HG02763 (cell line): ENCODE measurements around the gene TPCN2.
A peak's percentile ranks its signal among the peaks of the same experiment; 100 is the strongest.

ENCODE experiments used
- ATAC-seq: cut with Tn5 transposase; IDR thresholded peaks from one replicate; pipeline ENCODE4 v1.9.1; 2021; ENCODE audit warnings: mild to moderate bottlenecking, moderate library complexity; ENCODE audit not compliant: unreplicated experiment

The TPCN2 gene

DNA sequence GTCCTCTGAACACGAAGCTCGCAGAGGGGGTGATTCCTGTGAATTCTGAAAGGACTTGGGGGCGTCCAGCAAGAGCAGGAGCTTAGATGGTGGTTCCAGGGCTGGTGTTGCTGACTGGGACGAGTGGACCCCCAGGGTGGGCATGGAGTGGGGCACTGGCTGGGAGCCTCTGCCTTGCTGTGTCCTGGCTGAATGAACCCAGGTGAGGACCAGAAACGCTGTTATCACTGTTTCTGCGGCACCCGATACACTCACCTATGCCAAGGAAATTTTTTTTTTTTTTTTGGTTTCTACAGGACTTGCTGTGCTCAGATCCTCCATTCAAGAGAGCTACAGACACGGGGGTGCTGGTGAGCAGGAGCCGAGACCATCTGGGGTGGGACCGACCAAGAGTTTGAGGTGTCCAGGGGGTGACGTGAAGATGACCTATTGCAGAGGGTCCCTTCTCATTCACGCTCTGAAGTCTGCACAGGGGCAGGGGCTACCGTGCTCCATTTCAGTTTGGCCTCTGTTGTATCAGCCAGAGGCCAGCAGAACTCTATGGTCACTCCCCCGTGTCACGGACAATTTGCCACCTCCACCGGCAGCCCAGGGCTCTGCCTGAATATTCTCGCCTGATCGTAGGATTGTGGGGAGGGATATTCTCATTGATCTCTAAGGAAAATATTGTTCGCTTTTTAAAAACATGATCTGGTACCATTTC lies 110.6 kb downstream of the TPCN2 start:
- no peak for ATAC-seq

- no peak for ATAC-seq
Measured at GRCh38 chr11:69160296-69161116, 111.8 kb downstream of the TPCN2 start.

DNA sequence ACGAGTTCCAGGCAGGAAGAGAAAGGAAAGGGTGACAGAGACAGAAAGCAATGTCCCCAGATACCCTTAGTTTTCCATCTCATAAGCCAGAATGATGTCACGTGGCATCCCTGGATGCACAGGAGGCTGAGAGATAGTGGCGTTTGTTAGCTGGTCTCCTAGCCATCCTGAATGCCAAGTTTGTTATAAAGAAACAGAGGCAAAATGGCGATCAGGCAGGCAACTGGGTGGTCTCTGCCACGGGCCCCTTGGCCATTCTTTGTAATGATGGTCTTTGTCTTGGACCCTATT lies 112.3 kb downstream of the TPCN2 start:
- no peak for ATAC-seq

DNA sequence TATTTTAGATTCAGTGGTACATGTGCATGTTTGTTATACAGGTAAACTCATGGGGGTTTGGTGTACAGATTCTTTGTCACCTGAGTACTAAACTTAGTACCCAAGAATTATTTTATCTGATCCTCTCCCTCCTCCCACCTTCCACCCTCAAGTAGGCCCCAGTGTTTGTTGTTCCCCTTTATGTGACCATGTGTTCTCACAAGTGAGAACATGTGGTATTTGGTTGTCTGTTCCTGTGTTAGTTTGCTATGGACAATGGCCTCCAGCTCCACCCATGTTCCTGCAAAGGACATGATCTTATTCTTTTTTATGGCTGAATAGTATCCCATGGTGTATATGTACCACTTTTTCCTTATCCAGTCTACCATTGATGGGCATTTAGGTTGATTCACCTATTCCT lies 113.8 kb downstream of the TPCN2 start:
- ATAC-seq = no peak

DNA sequence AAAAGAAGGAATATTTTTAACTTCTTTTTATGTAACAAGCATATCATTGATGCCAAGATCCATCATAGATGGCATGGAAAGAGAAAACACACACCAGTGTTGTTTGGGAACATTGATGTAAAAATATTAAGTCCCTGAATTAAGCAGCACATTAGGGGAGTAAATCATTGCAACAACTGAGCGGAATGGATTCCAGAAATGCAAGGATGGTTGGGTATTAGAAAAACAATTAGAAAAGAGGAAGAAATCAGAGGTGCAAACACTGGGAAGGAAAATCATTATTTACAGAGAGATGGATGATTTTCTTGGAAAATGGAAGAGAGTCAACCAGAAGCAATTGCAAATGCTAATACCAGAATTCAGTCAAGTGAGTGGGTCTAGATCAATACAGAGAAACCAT lies 115.1 kb downstream of the TPCN2 start:
- ATAC-seq = no peak

DNA sequence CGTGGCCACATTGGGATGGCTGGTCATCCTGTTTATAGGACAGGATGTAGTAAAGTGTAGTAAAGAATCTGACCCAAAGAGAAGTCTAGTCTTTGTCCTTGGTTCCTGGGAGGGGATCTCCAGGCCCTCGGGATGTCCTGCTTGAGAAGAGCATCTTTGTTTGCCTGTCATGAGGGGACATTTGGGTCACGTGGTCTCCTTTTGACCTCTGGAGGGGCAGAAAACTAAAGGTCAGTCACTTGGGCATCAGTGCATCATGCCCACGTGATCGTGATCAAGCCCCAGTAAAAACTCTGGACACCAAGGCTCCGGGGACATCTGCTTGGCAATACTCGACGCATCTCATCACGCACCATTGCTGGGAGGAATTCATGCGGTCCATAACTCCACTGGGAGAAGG lies 116.1 kb downstream of the TPCN2 start:
- ATAC-seq = no peak

DNA sequence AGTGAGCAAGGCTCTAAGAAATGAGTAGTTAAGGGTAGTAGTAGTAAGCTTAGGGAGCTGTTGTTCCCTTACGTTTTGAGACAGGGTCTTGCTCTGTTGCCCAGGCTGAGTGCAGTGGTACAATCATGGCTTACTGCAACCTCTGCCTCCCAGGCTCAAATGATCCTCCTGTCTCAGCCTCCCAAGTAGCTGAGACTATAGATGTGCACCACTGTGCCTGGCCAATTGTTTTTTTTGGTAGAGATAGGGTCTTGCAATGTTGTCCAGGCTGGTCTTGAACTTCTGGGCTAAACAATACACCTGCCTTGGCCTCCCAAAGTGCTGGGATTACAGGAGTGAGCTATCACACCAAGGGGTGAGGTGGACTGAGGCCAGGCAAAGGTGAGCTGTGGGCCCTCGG lies 117.0 kb downstream of the TPCN2 start:
- ATAC-seq = no peak

DNA sequence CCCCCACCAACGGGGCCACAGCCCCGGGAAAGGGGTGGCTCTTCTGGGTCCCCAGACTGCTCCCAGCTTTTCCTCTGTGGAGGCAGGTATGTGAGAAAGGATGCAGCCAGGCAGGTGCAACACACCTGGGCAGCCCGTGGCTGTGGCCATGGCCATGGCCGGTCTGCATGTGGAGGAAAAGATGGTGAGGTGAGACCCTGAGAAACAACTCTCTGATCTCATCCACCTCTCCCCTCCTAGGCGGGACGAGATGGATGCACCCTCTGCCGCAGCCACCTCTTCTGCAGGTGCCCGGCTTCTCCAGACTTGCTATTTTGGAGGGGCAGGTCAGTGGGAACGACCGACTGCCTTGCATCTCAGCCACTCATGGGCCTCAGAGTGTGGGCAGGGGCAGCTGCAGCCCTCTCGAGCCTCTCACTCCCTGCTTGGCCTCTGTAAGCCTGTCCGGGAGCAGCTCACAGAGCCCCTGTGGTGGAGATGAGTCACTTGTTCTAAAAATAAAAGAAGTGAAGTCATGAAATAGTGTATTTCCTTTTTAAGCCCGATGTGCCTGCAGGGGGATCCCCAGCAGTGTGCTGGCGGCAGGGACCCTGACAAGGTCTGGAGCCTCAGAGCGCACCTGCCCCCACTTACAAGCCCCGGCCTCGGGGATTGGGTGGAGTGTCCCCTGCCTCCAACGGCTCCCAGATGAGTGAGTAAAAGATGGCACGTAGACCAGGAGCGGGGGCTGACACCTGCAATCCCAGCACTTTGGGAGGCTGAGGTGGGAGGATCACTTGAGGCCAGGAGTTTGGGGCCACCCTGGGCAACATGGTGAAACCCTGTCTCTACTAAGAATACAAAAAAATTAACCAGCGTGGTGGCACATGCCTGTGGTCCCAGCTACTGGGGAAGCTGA lies 117.7 kb downstream of the TPCN2 start:
- ATAC-seq = peak; percentile 80

- ATAC-seq = no peak
Measured at GRCh38 chr11:69167130-69167915, 118.6 kb downstream of the TPCN2 start.

DNA sequence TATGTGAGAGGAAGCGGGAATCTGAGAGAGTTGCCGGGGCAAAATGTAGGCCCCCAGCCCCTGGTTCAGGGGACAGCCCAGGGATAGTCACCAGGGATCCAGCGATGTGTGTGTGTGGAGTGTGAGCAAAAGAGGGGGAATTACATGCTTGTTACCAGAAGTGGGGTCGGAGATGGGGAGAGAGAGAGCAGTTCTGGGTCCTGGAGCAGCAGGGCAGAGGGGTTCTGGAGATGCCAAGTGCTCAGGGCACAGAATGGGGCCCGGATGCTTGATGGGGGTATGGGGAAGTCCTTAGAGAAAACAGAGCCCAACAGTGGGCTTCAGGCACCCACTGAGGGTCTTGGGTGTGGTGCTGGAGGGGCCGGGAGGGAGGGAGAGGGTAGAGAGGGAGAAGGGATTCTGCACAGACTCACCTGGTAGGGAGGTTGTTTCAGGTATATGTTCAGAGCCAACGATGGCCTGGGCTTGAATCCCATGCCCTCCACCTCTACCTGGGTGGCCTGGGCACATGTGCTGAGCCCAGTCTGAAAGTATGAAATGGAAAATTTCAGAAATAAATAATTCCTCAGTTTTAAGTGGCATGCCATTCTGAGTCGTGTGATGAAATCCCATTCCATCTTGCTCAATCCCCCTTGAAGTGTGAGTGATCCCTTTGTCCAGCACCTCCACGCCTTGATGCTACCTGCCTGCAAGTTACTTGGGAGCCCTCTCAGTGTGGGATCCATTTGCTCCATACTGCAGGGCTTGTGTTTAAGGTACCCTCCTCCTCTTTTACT lies 119.4 kb downstream of the TPCN2 start:
- ATAC-seq = no peak

DNA sequence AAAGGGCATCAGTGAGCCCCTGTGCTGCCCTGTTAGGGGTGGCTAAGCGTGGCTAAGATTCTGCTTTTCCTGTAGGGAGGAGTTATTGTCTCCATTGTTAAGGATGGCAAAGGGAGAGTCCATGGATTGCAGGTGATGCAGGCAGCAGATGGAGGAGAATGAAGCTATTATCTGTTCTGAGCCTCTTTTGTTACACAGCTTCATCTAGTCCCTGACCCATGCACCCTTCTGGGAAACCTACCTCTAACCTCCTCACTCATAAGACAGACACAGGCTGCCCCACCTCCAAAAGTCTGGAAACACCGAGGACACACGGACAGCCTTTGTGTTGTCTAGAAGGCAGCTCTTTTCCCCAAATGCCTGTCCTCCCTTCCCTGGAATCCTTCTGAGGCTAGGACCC lies 120.7 kb downstream of the TPCN2 start:
- ATAC-seq = no peak

- no peak for ATAC-seq
Measured at GRCh38 chr11:69170704-69171103, 122.0 kb downstream of the TPCN2 start.

DNA sequence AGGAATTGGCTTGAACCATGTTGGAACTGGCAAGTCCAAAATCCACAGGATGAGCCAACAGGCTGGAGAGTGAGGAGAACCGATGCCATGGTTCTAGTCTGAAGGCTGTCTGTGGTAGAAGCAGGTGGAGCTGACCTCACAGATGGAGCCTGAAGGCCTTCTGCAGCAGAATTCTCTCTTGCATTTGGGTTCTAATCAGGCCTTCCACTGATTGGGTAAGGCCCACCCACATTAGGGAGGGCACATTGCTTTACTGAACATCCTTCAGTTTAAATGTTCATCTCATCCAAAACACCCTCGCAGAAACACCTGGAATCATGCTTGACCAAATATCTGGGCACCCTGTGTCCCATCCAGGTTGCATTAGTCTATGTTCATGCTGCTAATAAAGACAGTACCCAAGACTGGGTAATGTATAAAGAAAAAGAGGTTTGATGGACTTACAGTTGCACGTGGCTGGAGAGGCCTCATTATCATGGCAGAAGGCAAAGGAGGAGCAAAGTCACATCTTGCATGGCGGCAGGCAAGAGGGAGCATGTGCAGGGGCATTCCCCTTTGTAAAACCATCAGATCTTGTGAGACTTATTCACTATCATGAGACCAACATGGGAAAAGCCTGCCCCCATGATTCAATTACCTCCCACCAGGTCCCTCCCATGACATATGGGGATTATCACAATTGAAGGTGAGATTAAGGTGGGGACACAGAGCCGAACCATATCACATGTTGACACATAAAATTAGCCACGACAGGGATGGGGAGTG lies 122.9 kb downstream of the TPCN2 start:
- no peak for ATAC-seq

- no peak for ATAC-seq
Measured at GRCh38 chr11:69172674-69173073, 123.9 kb downstream of the TPCN2 start.

DNA sequence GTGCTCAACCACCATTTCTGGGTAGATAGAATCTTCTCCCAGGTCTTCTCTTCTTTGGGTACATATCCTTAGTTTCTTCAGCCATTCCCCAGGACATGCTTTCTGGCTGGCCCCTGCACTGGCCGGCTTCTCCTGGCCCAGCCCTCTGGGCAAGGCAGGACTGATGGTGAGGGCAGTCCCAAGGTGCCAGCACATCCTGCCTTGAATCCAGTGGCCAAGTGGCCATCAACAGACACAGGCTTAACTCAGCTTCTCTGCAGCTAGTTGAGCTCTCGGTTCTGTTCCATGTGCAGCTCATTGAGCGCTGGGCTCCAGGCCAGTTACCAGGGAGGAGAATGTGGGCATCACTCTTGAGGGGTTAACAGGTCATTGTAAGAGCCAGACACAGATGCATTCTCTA lies 124.6 kb downstream of the TPCN2 start:
- no peak for ATAC-seq

DNA sequence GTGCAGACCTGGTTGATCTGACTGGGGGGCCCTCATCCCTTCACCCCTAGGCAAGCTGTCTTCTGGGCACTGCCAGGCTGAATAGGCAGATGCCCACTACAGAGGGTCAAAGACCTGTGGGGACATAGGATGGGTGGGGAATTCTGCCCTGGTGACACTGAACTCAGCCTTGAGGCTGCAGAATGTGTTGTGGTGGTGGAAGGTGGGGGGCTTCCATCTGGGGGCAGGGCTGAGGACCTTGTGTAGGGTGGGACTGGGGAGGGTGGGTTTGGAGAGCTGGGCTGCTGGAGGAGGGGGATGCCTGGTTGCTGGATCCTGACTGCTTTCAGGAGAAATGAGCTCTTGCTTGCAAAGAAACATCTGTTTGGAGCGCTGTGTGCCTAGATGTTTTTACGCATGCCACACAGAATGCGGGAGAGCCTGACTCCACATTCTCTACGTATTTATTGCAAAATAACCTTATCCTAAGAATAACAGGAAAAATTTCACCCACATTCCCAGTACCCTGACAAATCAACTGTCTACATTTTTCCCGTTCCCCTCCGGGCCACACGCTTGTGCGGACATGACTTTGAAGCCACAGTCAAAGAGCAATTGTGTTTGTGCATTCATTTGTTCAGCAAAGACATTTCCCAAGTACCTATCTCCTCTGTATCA lies 125.3 kb downstream of the TPCN2 start:
- no peak for ATAC-seq

DNA sequence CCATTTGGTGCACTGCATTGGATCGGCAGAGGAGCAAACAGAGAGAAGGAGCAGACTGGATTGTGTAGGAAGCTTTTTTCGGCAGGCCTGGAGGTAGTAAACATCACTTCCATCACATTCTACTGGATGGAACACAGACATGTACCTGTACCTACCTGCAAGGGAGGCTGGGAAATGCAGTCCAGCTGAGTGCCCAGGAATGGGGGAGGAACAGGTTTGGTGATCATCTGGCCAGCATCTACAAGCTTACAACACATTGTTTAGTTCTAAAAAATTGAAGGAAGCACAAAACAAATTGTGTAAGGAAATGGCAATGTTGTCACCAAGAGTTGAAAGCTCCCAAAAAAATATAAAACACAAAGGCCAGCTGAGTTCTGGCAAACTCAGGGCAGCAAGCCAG lies 126.1 kb downstream of the TPCN2 start:
- no peak for ATAC-seq

DNA sequence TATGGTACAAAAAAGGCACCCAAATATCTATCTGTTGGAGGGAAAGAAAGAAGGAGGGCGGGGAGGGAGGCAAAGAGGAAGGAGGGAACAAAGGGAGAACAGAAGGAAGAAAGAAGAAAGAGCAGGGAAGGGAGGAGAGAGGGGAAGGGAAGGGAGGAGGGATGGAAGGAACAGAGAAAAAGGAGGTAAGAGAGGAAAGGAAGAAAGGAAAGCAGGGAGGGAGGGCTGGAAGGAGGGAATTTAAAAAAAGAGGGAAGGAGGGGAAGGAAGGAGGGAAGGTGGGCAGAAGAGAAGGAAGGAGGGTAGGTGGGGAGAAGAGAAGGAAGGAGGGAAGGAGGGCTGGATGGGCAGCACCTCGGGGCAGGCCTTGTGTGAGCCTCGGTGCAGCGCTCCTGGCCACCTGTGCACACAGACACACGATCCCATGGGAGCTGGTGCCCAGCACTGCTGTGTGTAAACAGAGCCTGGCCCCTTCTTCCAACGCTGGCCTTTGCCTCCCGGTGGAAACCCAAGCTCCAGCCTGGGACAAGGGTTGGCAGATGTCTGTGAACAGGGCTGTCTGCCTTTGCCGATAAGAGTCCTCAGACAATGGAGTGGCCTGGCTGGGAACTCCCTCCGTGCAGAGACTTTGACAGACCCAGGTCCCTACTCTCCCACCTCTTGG lies 130.2 kb downstream of the TPCN2 start:
- no peak for ATAC-seq
